ENCODE measurements around the gene HSBP1L1. TPM values are rescaled to one million over a fixed set of nuclear protein-coding genes. Genes with fewer than 3 reads are reported as not detected.

The HSBP1L1 gene
- total and polyA plus RNA-seq, 2 of the 13 experiments (the other 11 are each of a cell fraction or from before 2014, with no cell fraction given): 22.6 to 45.1 TPM

GRCh38 chr18:79934311-79935097, 29.9 kb upstream of the HSBP1L1 start (continued):
- no peak for TF ChIP-seq PAWR (CRISPR knock-in tag; IDR thresholded peaks at IDR 0.05; ENCODE audit: borderline replicate concordance)
- TF ChIP-seq FOXP4 (CRISPR knock-in tag; IDR thresholded peaks at IDR 0.05): peak; percentile 94
- TF ChIP-seq CREB3 (CRISPR knock-in tag; IDR thresholded peaks at IDR 0.05): no peak
- peak; percentile 87 for TF ChIP-seq ZNF430 (CRISPR knock-in tag; IDR thresholded peaks at IDR 0.05)
- TF ChIP-seq TCF7 (IDR thresholded peaks at IDR 0.05; ENCODE audit: low read depth): peak; percentile 81
- 0 out of 2 replicates have a peak, but pooled peaks have one; percentile 16 for TF ChIP-seq CENPBD1 (CRISPR knock-in tag; IDR thresholded peaks at IDR 0.05; ENCODE audit: borderline replicate concordance, low read depth)
- no peak for TF ChIP-seq ZNF569 (CRISPR knock-in tag; IDR thresholded peaks at IDR 0.05; ENCODE audit: borderline replicate concordance)
- peak; percentile 91 for TF ChIP-seq FOXK1 (CRISPR knock-in tag; IDR thresholded peaks at IDR 0.05; ENCODE audit: borderline replicate concordance, low read depth)
- peak; percentile 85 for TF ChIP-seq ZKSCAN8 (CRISPR knock-in tag; IDR thresholded peaks at IDR 0.05; ENCODE audit: borderline replicate concordance)
- 0 out of 2 replicates have a peak, but pooled peaks have one; percentile 31 for TF ChIP-seq MAZ (IDR thresholded peaks at IDR 0.05; ENCODE audit: borderline replicate concordance, low read depth, low read length)
- TF ChIP-seq MAZ (CRISPR knock-in tag; IDR thresholded peaks at IDR 0.05; ENCODE audit: low read depth): peak; percentile 76; the same call in 1 of the 2 replicates
- 0 out of 2 replicates have a peak, but pooled peaks have one; percentile 28 for TF ChIP-seq MED13 (CRISPR knock-in tag; IDR thresholded peaks at IDR 0.05)
- no peak for TF ChIP-seq KAT2B (IDR thresholded peaks at IDR 0.05; ENCODE audit: borderline replicate concordance, low read depth, low read length)
- peak; percentile 70; the same call in 1 of the 2 replicates for TF ChIP-seq DRAP1 (CRISPR knock-in tag; IDR thresholded peaks at IDR 0.05)
- no peak for TF ChIP-seq HDAC6 (IDR thresholded peaks at IDR 0.05; ENCODE audit: low read depth, low read length)
- no peak for TF ChIP-seq SRSF1 (optimal IDR thresholded peaks at IDR 0.05; ENCODE audit: low read depth, low read length)
- TF ChIP-seq STAG1 (CRISPR knock-in tag; IDR thresholded peaks at IDR 0.05): peak; percentile 65
- peak; percentile 89 for TF ChIP-seq CREM (IDR thresholded peaks at IDR 0.05)
- no peak for TF ChIP-seq CREM (CRISPR knock-in tag; IDR thresholded peaks at IDR 0.05)
- TF ChIP-seq ZBTB7A (CRISPR knock-in tag; IDR thresholded peaks at IDR 0.05): 0 out of 2 replicates have a peak, but pooled peaks have one; percentile 60
- no peak for TF ChIP-seq ATF7-NPFF (CRISPR knock-in tag; IDR thresholded peaks at IDR 0.05; ENCODE audit: low read depth)
- TF ChIP-seq RARG (CRISPR knock-in tag; IDR thresholded peaks at IDR 0.05; ENCODE audit: low read depth): no peak
- TF ChIP-seq STAT6 (CRISPR knock-in tag; IDR thresholded peaks at IDR 0.05; ENCODE audit: borderline replicate concordance): no peak; the same call in 1 of the 2 replicates
- TF ChIP-seq ELF3 (CRISPR knock-in tag; IDR thresholded peaks at IDR 0.05): peak; percentile 89

All from HepG2 (cell line).